HepG2 (cell line): ENCODE measurements around the gene ZNF628. TPM values are rescaled to one million over a fixed set of nuclear protein-coding genes. Genes with fewer than 3 reads are reported as not detected.

Source experiments
- ARNT ChIP-seq: fragments of 450-650 bp; IDR thresholded peaks from 2 replicates; pipeline ENCODE4 v1.6.1; 2017
- ATRX ChIP-seq: sonication (generic); formaldehyde crosslinking; IDR thresholded peaks from 2 replicates; pipeline ENCODE4 v1.4.0; 2020; ENCODE audit warnings: missing genetic modification reagents, borderline replicate concordance
- EEA1 ChIP-seq: sonication (generic); formaldehyde crosslinking; IDR thresholded peaks from 2 replicates; pipeline ENCODE4 v1.5.1; 2020; ENCODE audit warnings: mild to moderate bottlenecking, missing genetic modification reagents, borderline replicate concordance
- ESRRA ChIP-seq: sonication (generic); formaldehyde crosslinking; IDR thresholded peaks from 2 replicates; pipeline ENCODE4 v1.5.1; 2020; ENCODE audit warnings: mild to moderate bottlenecking, low read depth, missing genetic modification reagents
- GATAD2A ChIP-seq: IDR thresholded peaks from 2 replicates; pipeline ENCODE4 v1.6.1; 2016
- KAT2B ChIP-seq: fragments of 150-350 bp; IDR thresholded peaks from 2 replicates; pipeline ENCODE4 v1.6.1; 2014; ENCODE audit warnings: low read depth, low read length, borderline replicate concordance
- MAF1 ChIP-seq: sonication (generic); formaldehyde crosslinking; IDR thresholded peaks from 2 replicates; pipeline ENCODE4 v1.5.0; 2020; ENCODE audit warnings: missing genetic modification reagents, borderline replicate concordance
- ONECUT2 ChIP-seq: sonication (generic); formaldehyde crosslinking; IDR thresholded peaks from 2 replicates; pipeline ENCODE4 v1.4.0; 2020; ENCODE audit warnings: missing genetic modification reagents
- SMARCE1 ChIP-seq: fragments of 450-650 bp; IDR thresholded peaks from 2 replicates; pipeline ENCODE4 v1.6.1; 2017; ENCODE audit warnings: borderline replicate concordance
- SRSF1 ChIP-seq: fragments of 200-400 bp; formaldehyde crosslinking; optimal IDR thresholded peaks from 2 replicates; pipeline ENCODE3; 2017; ENCODE audit warnings: mild to moderate bottlenecking, low read depth, low read length, moderate library complexity
- ZFX ChIP-seq: sonication (generic); formaldehyde crosslinking; IDR thresholded peaks from 2 replicates; pipeline ENCODE4 v1.4.0; 2020; ENCODE audit warnings: mild to moderate bottlenecking, low read depth, missing genetic modification reagents, moderate library complexity
- ZMYM3 ChIP-seq: sonication (generic); formaldehyde crosslinking; IDR thresholded peaks from 2 replicates; pipeline ENCODE4 v1.5.1; 2020; ENCODE audit warnings: mild to moderate bottlenecking, missing genetic modification reagents
- ZNF446 ChIP-seq: sonication (generic); formaldehyde crosslinking; IDR thresholded peaks from 2 replicates; pipeline ENCODE4 v1.5.0; 2020; ENCODE audit warnings: mild to moderate bottlenecking, missing genetic modification reagents
- ZNF652 ChIP-seq: IDR thresholded peaks from 2 replicates; pipeline ENCODE4 v1.6.1; 2016; ENCODE audit warnings: low read depth, borderline replicate concordance
- ZNF709 ChIP-seq: sonication (generic); formaldehyde crosslinking; IDR thresholded peaks from 2 replicates; pipeline ENCODE4 v1.5.0; 2020; ENCODE audit warnings: mild to moderate bottlenecking, missing genetic modification reagents
- ZNF747 ChIP-seq: sonication (generic); formaldehyde crosslinking; IDR thresholded peaks from 2 replicates; pipeline ENCODE4 v1.8.1; 2023; ENCODE audit warnings: missing genetic modification reagents, mild to moderate bottlenecking, borderline replicate concordance
- ZNF792 ChIP-seq: IDR thresholded peaks from 2 replicates; pipeline ENCODE4 v1.6.1; 2016
- polyA plus RNA-seq, 8 experiments: library from polyadenylated mRNA; depleted of rRNA in 3 of 8; stranded (reverse) in 7 of 8; unstranded in 1 of 8; fragments of >200 nt; fragmentation: Illumina TruSeq in 4 of 8; extraction: Trizol in 4 of 8; gene quantifications; 2 replicates each; pipeline versions ENCODE4 v1.2.1 to v1.2.3, GENCODE V29; 2011 to 2016; ENCODE audit warnings: low read depth in 4 of 8, missing spikeins in 1 of 8, mixed read lengths in 1 of 8; ENCODE audit not compliant: insufficient read depth in 1 of 8
- total RNA-seq, 5 experiments: library from RNA; depleted of rRNA; stranded (reverse); fragments of >200 nt; fragmentation: Illumina TruSeq; extraction: Trizol; gene quantifications; 2 replicates each; pipeline ENCODE4 v1.2.3, GENCODE V29; 2016; ENCODE audit warnings: low read depth in 1 of 5
- TF ChIP-seq, protein P1 (sequence below): sonication (generic); formaldehyde crosslinking; IDR thresholded peaks from 2 replicates; pipeline ENCODE4 v1.4.0; 2020; ENCODE audit warnings: missing genetic modification reagents
- TF ChIP-seq, protein P2 (sequence below): sonication (generic); formaldehyde crosslinking; IDR thresholded peaks from 2 replicates; pipeline ENCODE4 v1.9.0; 2022; ENCODE audit warnings: low read depth, missing genetic modification reagents
- TF ChIP-seq, protein P3 (sequence below): IDR thresholded peaks from 2 replicates; pipeline ENCODE4 v1.6.1; 2016; ENCODE audit warnings: mild to moderate bottlenecking, missing biosample characterization, missing genetic modification reagents
- TF ChIP-seq, protein P4 (sequence below): sonication (generic); formaldehyde crosslinking; IDR thresholded peaks from 2 replicates; pipeline ENCODE4 v1.5.1; 2020; ENCODE audit warnings: missing genetic modification reagents, mild to moderate bottlenecking, borderline replicate concordance
- TF ChIP-seq, protein P5 (sequence below): sonication (generic); formaldehyde crosslinking; IDR thresholded peaks from 2 replicates; pipeline ENCODE4 v1.4.0; 2020; ENCODE audit warnings: mild to moderate bottlenecking, missing genetic modification reagents

ZNF628 gene
- total and polyA plus RNA-seq, 2 of the 13 experiments (the other 11 are each of a cell fraction or from before 2014, with no cell fraction given): 0.54 to 1.2 TPM

DNA sequence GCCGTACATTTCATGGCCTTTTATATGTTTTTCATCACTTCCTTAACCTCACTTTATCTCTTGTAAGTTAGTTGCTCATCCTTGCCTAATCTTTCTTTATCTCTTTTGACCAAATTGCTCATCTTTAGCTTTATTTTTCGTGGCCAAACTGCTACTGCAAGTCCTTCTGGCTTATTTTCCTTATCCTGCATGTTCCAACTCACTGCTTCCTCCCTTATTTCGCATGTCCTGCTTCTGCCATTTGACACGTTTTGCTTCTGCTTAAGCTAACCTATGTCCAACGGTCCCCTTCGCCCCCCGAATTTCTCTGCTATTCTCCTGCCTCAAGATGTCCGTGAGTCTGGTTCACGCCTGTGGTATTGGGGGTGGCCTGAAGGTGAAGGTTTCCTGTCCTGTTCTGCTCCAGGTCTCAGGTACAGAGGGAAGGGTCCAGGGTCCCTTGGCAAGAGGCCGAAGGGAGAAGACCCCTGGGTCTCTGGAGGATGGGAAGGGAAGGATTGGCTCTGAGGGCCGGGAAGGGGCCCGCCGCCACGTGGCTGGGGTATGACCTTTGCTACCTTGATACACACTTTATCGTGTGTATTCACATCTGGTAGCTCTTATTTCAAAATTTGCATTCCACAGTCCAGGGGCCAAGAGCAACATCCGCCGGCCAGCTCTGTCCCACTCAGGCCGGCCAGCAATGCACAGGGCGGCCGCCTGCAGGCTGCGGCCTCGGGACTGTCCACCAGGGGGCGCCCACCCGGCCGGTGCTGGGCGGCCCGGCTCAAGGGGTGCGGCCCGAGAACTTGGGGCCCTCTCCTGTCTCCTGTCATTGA is 9.0 kb upstream of the ZNF628 start (continued):
- no peak for TF ChIP-seq EEA1
- TF ChIP-seq, protein P1, sequence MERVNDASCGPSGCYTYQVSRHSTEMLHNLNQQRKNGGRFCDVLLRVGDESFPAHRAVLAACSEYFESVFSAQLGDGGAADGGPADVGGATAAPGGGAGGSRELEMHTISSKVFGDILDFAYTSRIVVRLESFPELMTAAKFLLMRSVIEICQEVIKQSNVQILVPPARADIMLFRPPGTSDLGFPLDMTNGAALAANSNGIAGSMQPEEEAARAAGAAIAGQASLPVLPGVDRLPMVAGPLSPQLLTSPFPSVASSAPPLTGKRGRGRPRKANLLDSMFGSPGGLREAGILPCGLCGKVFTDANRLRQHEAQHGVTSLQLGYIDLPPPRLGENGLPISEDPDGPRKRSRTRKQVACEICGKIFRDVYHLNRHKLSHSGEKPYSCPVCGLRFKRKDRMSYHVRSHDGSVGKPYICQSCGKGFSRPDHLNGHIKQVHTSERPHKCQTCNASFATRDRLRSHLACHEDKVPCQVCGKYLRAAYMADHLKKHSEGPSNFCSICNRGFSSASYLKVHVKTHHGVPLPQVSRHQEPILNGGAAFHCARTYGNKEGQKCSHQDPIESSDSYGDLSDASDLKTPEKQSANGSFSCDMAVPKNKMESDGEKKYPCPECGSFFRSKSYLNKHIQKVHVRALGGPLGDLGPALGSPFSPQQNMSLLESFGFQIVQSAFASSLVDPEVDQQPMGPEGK (CRISPR knock-in tag): 0 out of 2 replicates have a peak, but pooled peaks have one; percentile 39
- TF ChIP-seq ZFX (CRISPR knock-in tag): peak; percentile 45
- no peak for TF ChIP-seq ZMYM3
- TF ChIP-seq, protein P2, sequence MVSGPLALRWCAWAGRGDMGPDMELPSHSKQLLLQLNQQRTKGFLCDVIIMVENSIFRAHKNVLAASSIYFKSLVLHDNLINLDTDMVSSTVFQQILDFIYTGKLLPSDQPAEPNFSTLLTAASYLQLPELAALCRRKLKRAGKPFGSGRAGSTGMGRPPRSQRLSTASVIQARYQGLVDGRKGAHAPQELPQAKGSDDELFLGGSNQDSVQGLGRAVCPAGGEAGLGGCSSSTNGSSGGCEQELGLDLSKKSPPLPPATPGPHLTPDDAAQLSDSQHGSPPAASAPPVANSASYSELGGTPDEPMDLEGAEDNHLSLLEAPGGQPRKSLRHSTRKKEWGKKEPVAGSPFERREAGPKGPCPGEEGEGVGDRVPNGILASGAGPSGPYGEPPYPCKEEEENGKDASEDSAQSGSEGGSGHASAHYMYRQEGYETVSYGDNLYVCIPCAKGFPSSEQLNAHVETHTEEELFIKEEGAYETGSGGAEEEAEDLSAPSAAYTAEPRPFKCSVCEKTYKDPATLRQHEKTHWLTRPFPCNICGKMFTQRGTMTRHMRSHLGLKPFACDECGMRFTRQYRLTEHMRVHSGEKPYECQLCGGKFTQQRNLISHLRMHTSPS (CRISPR knock-in tag): no peak
- TF ChIP-seq, protein P3, sequence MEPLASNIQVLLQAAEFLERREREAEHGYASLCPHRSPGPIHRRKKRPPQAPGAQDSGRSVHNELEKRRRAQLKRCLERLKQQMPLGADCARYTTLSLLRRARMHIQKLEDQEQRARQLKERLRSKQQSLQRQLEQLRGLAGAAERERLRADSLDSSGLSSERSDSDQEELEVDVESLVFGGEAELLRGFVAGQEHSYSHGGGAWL: no peak
- TF ChIP-seq SRSF1: no peak
- TF ChIP-seq ZNF446 (CRISPR knock-in tag): no peak
- TF ChIP-seq SMARCE1: no peak
- TF ChIP-seq ESRRA (CRISPR knock-in tag): no peak
- TF ChIP-seq KAT2B: no peak
- TF ChIP-seq ZNF709 (CRISPR knock-in tag): no peak
- peak; percentile 61; the same call in 1 of the 2 replicates for TF ChIP-seq ZNF747 (CRISPR knock-in tag)
- 0 out of 2 replicates have a peak, but pooled peaks have one; percentile 42 for TF ChIP-seq MAF1 (CRISPR knock-in tag)
- TF ChIP-seq ARNT: no peak
- no peak for TF ChIP-seq ATRX (CRISPR knock-in tag)
- no peak for TF ChIP-seq ZNF792 (CRISPR knock-in tag)
- TF ChIP-seq, protein P4, sequence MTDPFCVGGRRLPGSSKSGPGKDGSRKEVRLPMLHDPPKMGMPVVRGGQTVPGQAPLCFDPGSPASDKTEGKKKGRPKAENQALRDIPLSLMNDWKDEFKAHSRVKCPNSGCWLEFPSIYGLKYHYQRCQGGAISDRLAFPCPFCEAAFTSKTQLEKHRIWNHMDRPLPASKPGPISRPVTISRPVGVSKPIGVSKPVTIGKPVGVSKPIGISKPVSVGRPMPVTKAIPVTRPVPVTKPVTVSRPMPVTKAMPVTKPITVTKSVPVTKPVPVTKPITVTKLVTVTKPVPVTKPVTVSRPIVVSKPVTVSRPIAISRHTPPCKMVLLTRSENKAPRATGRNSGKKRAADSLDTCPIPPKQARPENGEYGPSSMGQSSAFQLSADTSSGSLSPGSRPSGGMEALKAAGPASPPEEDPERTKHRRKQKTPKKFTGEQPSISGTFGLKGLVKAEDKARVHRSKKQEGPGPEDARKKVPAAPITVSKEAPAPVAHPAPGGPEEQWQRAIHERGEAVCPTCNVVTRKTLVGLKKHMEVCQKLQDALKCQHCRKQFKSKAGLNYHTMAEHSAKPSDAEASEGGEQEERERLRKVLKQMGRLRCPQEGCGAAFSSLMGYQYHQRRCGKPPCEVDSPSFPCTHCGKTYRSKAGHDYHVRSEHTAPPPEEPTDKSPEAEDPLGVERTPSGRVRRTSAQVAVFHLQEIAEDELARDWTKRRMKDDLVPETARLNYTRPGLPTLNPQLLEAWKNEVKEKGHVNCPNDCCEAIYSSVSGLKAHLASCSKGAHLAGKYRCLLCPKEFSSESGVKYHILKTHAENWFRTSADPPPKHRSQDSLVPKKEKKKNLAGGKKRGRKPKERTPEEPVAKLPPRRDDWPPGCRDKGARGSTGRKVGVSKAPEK (CRISPR knock-in tag): no peak
- no peak; the same call in 1 of the 2 replicates for TF ChIP-seq GATAD2A (CRISPR knock-in tag)
- no peak for TF ChIP-seq ONECUT2
- TF ChIP-seq, protein P5, sequence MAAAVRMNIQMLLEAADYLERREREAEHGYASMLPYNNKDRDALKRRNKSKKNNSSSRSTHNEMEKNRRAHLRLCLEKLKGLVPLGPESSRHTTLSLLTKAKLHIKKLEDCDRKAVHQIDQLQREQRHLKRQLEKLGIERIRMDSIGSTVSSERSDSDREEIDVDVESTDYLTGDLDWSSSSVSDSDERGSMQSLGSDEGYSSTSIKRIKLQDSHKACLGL (CRISPR knock-in tag): no peak
- no peak for TF ChIP-seq ZNF652 (CRISPR knock-in tag)
